Heart left ventricle (tissue), 13 donors: Measurements from ENCODE around the gene DPY19L1.
"Not testable (repeated sequence)": the region's sequence is repeated elsewhere in the genome, so short reads cannot be mapped to it uniquely, and the experiment has no call there.

Experiments
- POLR2A ChIP-seq, 2 donors: fragments of 450-650 bp; IDR thresholded peaks; one replicate each; pipeline ENCODE4 v1.6.1; 2017; ENCODE audit warnings: antibody characterized with exemption in 2 of 2, mild to moderate bottlenecking in 2 of 2, moderate library complexity in 2 of 2
- TF ChIP-seq, protein P1 (sequence below), 12 donors: fragments of 200-600 bp; sonication (generic) in 4 of 12; IDR thresholded peaks; one replicate each; pipeline versions ENCODE4 v1.5.0 to v1.8.0; 2018 to 2022; ENCODE audit warnings: antibody characterized with exemption in 12 of 12, mild to moderate bottlenecking in 5 of 12
- donor health status: ischemic (EF 13 %, LVEDD 7.1; RV severe dilation, severe dysfunction).
- donor health status: DM: no; HTN: yes; CAD: no.
- donor health status: DM: no; HTN: no; CAD: no.
- donor health status: ischemic (EF 25% LVEDD 6.9; RV normal size, moderate dysfunction).
- donor health status: ischemic (EF 25% LVEDD 5.7; RV mildly dilated, moderate dysfunction).
- donor health status: ischemic (EF 35%, LVEDD 5.7; RV mildly dilated, moderate dysfunction).
- donor health status: nonischemic (EF 11% LVEDD 7.7; RV severe dilation, severe dysfunction).
- donor health status: DM: yes; HTN: yes; CAD: no.
- donor health status: PGD.
- donor health status: ischemic (EF 29% LVEDD 5.4; RV normal size, mild dysfunction).
- donor health status: nonischemic (EF 23%, LVEDD 6.1; RV moderate dilation, normal function).

DNA sequence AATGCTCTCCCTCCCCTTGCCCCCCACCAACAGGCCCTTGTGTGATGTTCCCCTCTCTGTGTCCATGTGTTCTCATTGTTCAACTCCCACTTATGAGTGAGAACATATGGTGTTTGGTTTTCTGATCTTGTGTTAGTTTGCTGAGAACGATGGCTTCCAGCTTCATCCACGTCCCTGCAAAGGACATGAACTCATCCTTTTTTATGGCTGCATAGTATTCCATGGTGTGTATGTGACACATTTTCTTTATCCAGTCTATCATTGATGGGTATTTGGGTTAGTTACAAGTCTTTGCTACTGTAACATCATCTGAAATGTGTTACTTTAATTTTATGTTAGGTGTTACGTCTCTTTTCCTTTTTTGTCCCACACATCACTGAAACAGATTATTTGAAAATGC lies 42.2 kb upstream of the DPY19L1 start:
- not testable (repeated sequence) for TF ChIP-seq POLR2A (IDR thresholded peaks at IDR 0.05)
- TF ChIP-seq, protein P1, sequence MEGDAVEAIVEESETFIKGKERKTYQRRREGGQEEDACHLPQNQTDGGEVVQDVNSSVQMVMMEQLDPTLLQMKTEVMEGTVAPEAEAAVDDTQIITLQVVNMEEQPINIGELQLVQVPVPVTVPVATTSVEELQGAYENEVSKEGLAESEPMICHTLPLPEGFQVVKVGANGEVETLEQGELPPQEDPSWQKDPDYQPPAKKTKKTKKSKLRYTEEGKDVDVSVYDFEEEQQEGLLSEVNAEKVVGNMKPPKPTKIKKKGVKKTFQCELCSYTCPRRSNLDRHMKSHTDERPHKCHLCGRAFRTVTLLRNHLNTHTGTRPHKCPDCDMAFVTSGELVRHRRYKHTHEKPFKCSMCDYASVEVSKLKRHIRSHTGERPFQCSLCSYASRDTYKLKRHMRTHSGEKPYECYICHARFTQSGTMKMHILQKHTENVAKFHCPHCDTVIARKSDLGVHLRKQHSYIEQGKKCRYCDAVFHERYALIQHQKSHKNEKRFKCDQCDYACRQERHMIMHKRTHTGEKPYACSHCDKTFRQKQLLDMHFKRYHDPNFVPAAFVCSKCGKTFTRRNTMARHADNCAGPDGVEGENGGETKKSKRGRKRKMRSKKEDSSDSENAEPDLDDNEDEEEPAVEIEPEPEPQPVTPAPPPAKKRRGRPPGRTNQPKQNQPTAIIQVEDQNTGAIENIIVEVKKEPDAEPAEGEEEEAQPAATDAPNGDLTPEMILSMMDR (IDR thresholded peaks at IDR 0.05) = not testable (repeated sequence)
